Measurements from ENCODE around the gene STAB1. TPM values are rescaled to one million over a fixed set of nuclear protein-coding genes. Genes with fewer than 3 reads are reported as not detected.

STAB1 gene
- 866 TPM for total RNA-seq (ENCODE audit: unreplicated experiment)
- long read RNA-seq, partial matches to known transcripts, result 57 of 64 reads
- long read RNA-seq, other reads (novel, unspliced or antisense), result 7 of 64 reads

DNA sequence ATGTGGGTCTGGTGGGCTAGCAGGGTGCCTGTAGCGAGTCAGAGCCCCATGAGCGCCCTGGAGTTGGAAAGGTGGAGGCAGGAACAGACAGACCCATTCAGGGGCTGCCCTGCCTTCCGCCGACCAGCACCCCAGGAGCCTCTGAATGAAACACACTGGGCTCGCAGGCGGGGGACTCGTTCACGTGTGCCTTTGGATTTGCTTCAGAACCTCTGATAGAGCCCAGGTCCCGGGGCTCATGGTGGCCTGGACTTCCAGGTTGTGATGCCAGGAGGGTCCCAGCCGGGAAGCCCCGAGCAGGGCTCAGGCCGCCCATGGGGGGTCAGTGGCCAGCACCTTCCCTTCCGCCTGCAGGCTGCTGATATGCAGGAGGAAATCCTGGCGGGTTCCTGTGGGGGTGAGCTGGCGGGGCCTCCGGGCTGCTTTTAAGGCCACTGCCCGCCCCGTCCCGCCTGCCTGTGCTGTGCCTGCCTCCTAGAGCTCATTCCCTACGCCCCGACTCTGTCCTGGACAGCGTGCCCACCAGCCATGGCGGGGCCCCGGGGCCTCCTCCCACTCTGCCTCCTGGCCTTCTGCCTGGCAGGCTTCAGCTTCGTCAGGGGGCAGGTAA is at the start of gene STAB1:
Gene STAB1, plus strand, starts transcription at position 453 of the 610 bp plus-strand sequence. Its CDS starts 76 bp downstream, at position 529.
- H3K4me1 Mint-ChIP-seq (ENCODE audit: unreplicated experiment), result peaks cover 74% of the 10 kb centered on the region
- peak within 1 kb of the TSS; percentile 88 for H3K4me3 Mint-ChIP-seq (ENCODE audit: unreplicated experiment)

DNA sequence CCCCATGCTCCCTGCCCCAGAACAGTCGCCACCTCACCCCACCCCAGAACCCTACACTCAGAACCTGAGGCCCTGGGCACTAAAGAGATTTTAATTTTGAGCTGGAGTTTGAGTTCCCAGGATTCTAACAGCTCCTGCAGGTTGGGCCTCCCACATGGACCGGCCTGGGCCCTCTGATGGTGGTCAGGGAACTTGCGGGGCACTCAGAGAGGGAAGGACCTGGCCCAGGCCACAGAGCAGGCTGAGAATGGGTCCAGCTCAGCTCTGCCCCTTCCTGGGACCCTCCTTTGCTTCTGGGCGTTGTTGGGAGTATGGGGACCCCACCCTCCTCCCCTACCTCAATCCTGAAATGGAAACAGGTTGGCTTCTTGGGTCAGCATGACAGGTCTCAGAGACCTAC is 49.1 kb upstream of the STAB1 start:
- Mint-ChIP-seq H3K4me3 (ENCODE audit: unreplicated experiment) (no peak overlapping the region), H3K27ac (ENCODE audit: unreplicated experiment) (no peak overlapping the region), H3K36me3 (ENCODE audit: low read depth, unreplicated experiment) (no peaks in the 10 kb centered on the region), H3K9me3 (ENCODE audit: unreplicated experiment) (no peaks in the 10 kb centered on the region), H3K4me1 (ENCODE audit: unreplicated experiment) (peaks cover 51% of the 10 kb centered on the region), H3K27me3 (ENCODE audit: unreplicated experiment) (peaks cover 12% of the 10 kb centered on the region)
- DNase-seq (ENCODE audit: low spot score), result no peak
- no peak for TF ChIP-seq CTCF (IDR thresholded peaks at IDR 0.05; ENCODE audit: unreplicated experiment)

More for the DNA sequence above, at the start of gene STAB1:
- no peak for TF ChIP-seq CTCF (IDR thresholded peaks at IDR 0.05; ENCODE audit: unreplicated experiment)
- Mint-ChIP-seq H3K27me3 (ENCODE audit: unreplicated experiment) (peaks cover 10% of the 10 kb centered on the region), H3K9me3 (ENCODE audit: unreplicated experiment) (no peaks in the 10 kb centered on the region), H3K36me3 (ENCODE audit: low read depth, unreplicated experiment) (peaks cover 28% of the 10 kb centered on the region), H3K27ac (ENCODE audit: unreplicated experiment) (peak within 1 kb of the TSS; percentile 92)
- DNase-seq (ENCODE audit: low spot score), result peak; percentile 84

DNA sequence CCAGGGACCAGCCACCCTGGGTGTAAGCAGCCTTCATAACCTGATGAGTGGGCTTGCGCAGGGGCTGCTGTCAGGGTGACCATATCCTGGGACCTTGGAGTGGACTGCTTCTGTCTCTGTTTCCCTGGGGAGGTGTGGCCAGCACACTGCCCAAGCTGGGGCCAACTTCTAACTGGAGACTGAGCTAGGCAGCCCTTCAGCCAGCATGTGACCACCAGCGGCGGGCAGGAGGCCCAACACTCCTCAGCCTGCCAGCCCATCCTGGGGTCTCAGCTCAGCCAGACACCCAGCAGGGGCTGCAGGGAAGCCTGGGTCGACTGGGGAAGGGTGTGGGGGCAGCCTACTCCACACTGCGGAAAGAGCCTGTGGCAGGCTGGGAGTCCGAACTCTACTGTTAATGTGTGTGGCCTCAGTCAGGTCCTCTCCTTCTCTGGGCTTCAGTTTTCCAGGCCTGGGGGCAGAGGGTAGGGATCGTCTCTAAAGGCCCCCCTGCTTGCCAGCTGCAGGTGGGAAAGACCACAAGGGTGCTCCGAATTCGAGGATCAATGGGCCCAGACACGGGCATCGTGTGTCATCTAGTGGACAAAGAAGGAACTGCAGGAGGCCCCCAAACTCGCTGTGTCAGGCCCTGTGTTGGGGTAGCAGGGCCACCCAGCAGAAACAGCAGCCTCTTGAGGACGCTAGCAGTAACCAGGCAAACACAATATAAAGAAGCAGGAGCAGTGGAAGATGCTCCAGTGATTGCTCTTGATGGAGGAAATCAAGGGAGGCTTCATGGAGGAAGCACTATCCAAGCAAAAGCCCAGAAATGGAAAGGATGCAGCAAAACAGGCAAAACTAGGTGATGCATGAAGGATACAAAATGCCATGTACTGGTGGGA is 48.3 kb upstream of the STAB1 start:
- H3K36me3 Mint-ChIP-seq (ENCODE audit: low read depth, unreplicated experiment), result no peaks in the 10 kb centered on the region
- H3K9me3 Mint-ChIP-seq (ENCODE audit: unreplicated experiment), result no peaks in the 10 kb centered on the region
- H3K4me3 Mint-ChIP-seq (ENCODE audit: unreplicated experiment), result peak overlapping the region; percentile 47
- peak; percentile 98 for TF ChIP-seq CTCF (IDR thresholded peaks at IDR 0.05; ENCODE audit: unreplicated experiment)
- no peak overlapping the region for H3K27ac Mint-ChIP-seq (ENCODE audit: unreplicated experiment)
- H3K4me1 Mint-ChIP-seq (ENCODE audit: unreplicated experiment), result peaks cover 49% of the 10 kb centered on the region
- peak; percentile 79 for DNase-seq (ENCODE audit: low spot score)
- H3K27me3 Mint-ChIP-seq (ENCODE audit: unreplicated experiment), result peaks cover 12% of the 10 kb centered on the region

GRCh38 chr3:52447512-52448355 is 47.4 kb upstream of the STAB1 start:
- no peak for DNase-seq (ENCODE audit: low spot score)
- Mint-ChIP-seq H3K27ac (ENCODE audit: unreplicated experiment) (no peak overlapping the region), H3K9me3 (ENCODE audit: unreplicated experiment) (no peaks in the 10 kb centered on the region), H3K4me3 (ENCODE audit: unreplicated experiment) (no peak overlapping the region), H3K27me3 (ENCODE audit: unreplicated experiment) (peaks cover 12% of the 10 kb centered on the region), H3K36me3 (ENCODE audit: low read depth, unreplicated experiment) (no peaks in the 10 kb centered on the region), H3K4me1 (ENCODE audit: unreplicated experiment) (peaks cover 45% of the 10 kb centered on the region)
- TF ChIP-seq CTCF (IDR thresholded peaks at IDR 0.05; ENCODE audit: unreplicated experiment), result no peak
